Dedifferentiated amniotic fluid mesenchymal stem cell (primary cell): Measurements from ENCODE around the gene WNT7B.

Experiments
- DNase-seq: peaks from one replicate; pipeline ENCODE4 v3.0.0-alpha.2; 2016; ENCODE audit errors: extremely low spot score

Gene WNT7B

DNA sequence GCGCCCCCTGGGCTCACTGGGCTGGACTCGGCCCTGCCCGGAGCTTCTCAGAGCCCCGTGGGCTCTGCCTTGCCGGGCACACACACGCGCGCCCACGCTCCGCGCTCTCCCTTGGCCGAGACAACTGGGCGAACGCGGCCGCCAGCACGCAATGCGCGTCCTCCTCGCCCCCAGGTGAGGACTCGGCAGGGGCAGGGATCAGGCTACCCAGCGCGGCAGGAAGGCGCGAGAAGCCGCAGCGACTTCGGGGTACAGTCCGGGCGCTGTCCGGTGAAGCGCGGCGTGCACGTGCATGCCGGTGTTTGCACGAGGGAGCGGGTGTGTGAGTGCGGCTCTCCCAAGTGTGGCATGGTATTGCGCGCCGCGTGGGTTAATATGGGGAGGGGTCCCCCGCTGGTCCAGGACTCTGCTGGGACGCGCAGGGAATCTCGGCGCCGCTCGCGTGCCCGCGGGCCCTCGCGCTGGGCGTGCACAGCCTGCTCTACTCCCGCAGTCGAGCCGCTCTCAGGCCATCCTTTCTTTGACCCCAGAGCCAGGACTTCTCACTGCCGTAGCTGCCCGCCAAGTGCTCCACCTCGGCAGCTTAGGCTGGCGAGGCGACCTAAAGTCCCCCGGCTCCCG is 5.4 kb downstream of the WNT7B start:
- no peak for DNase-seq

DNA sequence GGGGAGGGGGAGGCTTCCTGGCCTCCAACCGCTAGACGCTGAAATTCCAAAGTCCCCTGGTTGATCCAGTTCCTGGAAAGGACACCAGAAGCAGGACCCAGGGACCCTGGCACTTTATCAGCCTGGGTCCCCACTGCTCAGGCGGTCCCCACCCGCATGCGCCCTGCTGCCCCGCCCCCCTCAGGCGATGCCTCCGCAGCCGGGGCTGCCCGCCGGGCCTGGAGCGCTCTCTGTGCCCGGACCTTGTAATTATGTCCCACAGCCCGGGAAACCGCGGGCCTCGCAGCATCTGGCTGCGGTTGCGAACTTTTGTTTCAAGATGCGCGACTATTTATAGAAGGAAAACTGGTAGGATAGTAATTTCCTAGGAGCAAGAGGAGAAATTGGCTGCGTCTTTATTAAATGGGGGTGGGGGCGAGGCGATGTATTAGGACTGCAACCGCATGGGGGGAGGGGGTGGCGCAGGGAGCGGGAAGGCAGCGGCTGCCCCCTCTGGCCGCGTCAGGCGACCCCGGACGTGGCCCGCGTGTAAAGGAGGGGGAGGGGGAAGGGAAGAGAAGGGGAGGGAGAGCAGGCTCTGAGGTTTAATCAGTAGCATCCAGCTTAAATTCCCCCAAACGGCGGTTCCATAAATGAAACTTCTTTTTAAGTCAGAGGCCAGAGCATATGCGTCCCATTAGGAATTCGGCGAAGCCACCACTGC is 6.1 kb downstream of the WNT7B start:
- no peak for DNase-seq

DNA sequence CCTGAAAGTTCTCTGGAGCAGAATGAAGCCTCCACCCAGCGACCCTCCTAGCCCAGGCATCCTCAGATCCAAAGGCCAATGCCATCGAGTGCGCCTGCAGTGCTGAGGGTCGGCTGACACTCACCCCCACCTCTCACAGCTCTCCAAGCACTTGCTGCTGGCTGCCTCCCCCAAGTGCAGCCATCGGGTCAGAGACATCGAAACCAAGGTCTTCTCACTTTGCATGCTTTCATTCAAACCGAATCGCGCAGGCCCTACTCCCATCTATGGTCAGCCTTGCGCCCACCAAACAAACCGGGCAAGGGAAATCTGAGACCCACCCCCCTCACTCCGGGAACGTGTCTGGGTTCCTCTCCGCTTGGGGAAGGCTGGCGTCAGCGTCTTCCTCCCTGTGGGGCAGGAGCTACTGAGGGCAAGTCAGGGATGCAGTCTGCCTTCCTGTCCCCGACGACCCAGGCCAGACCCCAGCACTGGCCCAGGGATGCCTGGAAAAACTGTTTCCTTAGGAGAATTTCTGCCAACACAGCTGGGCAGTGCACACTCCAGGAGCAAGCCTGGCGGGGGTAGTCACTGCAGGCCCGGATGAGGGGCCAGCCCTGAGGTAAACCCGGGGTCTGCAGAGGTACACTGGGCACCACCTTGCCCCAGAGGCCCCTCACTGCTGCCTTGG is 7.0 kb downstream of the WNT7B start:
- no peak for DNase-seq

DNA sequence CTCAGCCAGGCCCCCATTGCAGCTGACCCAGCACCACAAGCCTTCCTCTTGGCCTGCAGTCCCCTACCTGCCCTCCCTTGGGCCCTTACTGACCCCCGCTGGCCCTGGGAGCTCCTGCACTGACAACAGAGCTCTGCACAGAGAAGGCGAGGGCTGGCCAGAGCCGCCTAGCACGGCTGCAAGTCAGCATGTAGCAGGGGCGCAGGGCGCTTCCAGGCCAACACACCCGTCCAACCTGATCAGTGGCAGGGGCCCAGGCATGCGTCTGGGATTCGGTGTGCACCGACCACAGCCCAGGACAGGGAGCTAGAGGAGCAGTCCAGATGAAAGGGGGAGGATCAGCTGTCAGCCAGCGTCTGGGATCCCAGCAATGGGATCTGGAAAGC is 7.6 kb downstream of the WNT7B start:
- DNase-seq, result no peak

DNA sequence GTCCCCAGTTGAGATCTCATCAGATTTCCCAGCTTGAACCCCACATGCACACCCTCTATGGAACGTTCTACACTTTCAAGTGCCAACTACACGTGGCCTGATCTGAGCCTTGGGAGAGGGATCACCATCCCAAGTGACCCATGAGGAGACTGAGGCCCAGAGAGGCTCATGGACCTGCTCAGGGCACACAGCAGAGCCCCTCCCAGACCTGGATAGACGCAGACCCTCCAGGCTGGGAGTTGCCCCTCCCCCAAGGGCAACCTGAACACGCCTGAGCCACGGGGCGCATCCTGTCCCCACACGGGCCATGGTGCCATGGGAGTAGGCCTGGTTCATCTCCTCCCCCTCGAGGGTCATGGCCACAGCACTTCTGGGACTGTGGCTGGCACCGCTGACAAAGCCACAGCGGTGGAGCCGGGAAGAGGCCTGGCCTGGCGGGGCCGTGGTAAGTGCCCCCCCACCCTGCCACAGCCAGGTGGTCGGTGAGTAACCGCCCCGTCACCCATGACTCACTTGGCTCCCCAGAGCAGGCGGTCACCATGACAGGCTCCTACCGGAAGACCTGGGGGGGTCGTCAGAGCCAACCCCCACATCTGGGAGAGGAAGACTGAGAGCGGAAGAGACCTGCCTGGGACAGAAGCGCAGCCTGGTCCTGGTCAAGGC is 8.1 kb downstream of the WNT7B start:
- no peak for DNase-seq

DNA sequence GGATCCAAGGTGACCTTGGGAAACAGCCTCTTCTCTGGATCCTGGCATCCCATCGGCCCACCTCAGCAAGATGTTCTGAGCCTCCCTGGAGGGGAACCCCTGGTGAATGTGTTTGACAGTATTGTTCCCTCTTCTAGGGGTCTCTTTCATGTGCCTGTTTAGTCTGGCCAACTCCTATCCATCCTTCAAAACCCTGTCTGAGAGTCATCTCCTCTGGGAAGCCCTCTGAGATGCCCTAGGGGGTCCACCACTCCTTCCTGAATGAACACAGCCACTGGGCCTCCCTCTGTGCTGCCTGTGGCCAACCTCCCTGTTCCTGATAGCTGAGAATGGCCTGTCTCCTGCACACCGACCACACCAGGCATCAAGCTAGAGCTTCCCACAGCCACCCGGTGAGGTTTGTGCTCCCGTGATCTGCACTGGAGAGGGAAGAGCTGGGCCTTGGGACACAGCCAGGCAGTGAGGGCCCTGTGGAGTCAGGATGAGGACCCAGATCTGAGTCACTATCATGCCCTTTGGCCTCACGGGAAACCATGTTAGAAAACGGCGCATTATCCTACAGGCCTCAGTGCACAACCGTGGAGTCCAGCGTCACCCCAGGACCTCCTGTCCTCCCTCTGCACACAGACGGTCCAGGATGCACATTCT is 8.8 kb downstream of the WNT7B start:
- DNase-seq, result no peak

DNA sequence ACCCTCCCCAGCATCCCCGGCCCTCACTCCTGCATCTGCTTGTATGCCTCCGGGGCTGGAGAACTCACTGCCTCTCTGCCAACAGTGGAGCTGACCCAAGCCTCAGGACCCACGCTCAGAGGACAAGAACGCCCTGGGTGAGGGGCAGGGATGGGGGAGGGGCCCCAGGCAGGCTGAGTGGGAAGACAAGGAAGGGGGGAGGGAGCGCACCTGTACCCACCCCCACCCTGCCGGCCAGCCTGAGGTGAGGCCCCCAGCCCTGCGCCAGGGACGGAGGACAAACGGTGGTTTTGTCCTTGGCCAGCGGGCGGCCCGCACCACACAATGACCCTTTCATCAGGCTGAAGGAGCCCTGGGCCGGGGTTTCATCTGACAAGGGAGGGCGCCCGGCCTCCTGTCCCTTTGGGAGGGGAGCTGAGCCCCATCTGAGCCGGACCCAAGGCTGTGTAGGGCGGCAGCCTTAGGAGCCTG is 10.0 kb downstream of the WNT7B start:
- no peak for DNase-seq

DNA sequence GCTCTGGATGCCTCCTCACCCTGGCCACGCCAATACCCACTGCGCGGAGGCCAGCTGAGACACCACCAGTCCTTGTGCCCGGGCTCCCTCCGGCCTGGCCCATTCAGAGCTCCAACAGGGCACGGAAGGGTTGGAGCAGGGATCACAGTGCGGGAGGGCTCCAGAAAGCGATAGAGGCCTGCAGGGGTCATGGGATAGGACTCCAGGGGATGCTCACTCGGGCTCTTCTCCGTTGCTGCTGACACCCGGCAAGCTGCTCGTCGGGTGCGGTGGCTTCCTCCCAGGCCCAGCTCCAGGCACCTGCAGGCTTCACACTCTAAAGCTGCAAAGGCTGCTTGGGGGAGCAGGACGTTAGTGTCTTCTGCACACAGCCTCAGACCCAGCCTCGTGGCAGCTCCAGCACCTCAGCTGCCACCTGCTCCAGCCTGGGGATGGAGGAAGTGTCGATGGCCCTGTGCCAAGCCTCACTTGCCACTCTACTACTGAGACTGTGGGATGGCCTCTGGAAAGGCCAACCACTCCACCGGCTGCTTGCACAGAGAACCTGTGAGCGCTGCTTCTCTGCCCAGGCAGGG is 10.6 kb downstream of the WNT7B start:
- DNase-seq, result no peak

DNA sequence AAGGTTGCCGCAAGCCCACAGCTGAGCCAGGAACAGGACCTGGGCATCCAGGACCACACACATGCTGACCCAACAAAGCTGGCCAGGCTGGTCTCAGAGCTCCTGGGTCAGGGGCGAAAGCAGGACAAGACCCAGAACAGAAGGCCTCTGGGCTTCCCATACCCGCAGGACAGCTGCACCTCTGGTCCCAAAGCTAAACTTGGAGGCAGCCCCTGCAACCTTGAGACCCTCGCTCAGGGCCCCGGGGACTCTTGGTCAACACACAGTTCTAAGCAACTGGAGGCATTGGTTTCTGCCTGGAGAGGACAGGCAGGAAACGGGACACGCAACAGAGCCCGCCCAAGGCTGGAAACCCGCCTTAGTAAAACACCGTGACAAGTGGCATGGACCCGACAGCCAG is 11.4 kb downstream of the WNT7B start:
- DNase-seq, result no peak

DNA sequence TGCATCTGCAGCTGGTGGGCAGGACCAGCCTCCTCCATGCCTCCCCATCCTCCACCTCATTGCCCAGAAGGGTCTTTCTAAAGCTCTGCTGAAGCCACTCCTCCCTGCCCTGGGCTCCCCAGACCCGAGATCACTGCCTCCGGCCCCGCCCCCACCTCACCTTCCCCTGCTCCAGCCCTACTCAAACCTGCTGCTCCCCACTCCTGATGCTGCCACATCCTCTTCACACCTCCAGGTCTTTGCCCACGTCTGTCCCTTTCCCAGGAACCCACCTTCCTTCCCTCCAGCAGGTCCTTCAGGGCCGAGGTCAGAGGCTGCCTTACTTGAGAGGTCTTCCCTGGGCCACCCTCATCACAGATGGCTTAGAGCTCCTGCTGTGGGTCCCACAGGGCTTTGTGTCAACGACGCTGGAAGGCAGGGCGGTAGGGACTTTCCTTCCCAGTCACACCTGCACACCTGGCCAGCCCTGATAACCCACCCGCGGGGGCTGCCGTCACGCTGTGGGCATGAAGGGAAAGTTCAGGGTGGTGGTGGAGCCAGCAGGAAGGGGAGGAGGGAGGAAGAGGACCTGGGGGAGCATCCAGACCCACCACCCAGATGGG is 11.9 kb downstream of the WNT7B start:
- DNase-seq, result no peak

DNA sequence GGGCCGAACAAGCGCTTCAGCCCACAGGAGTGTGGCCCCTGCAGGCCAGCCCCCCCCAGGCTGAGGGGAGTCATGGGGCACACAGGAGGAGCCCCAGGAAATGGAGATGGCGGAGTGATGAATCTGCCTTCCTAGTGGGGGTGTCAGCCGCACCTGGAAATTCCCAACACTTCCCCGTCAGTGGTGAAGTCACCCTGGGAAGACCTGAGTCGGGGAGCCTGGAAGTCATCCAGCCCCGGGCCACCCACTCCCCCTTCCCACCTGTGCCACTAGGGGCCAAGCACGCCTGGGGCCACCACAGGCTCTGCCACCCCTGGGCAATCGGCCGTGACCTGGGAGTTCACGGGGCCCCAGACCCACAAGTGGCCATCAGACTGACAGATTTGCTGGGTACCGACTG is 12.6 kb downstream of the WNT7B start:
- no peak for DNase-seq

DNA sequence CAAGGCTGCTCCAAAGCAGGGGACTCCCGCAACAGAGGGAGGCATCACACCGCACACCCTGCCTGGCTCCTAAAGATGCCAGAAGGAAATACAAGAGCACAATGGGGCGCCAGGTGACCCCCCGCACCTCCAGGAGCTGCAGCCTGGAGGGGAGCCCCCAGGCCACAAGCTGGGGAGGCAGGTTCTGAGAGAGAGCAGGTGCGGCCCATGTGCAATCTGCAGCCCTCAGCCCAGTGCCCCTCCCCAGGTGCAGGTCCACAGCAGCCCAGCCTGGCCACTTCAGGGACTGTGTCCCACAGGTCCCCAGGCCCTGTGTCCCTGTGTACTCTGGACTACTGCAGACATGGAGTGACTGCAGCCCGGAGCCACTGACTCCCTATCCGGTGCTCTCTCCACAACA is 13.1 kb downstream of the WNT7B start:
- no peak for DNase-seq

DNA sequence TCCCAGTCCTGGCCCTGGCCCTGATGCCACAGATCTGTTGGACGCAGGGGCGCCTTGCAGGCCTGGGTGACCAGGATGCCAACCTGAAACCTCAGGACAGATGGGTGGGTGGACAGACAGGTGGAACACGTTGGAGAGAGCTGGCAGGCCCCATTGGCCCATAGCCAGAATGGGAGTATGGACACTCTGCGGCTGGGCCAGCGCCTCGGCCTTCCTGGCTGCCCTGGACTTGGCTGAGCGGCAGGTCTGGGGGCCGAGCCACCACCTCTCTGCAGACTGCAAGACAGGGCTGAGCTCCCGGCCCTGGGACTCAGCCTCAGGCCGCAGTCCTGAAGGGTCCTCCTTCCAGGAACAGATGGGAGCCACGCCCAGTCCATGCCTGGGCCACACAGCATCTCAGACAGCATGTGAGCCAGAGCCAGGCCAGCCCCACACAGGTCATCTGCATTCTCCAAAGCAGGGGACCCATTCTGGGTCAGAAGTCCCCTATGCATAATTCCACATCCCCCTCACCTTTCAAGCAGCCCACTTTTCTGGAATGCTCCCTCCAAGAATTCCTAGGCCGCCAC is 14.1 kb downstream of the WNT7B start:
- no peak for DNase-seq

DNA sequence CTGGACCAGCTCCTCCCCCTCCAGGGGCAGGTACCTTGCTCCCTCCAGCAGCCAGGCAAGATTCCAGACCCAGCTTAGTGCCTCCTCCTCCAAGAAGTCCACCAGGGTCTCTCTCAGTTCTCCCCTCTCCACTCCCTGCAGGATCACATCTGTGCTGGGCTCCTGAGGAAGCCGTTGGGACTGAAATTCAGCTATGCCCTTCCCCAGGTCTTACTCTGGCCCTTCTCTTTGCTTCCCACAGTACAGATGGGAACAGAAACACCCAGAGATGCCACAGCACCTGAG is 14.6 kb downstream of the WNT7B start:
- DNase-seq, result no peak

DNA sequence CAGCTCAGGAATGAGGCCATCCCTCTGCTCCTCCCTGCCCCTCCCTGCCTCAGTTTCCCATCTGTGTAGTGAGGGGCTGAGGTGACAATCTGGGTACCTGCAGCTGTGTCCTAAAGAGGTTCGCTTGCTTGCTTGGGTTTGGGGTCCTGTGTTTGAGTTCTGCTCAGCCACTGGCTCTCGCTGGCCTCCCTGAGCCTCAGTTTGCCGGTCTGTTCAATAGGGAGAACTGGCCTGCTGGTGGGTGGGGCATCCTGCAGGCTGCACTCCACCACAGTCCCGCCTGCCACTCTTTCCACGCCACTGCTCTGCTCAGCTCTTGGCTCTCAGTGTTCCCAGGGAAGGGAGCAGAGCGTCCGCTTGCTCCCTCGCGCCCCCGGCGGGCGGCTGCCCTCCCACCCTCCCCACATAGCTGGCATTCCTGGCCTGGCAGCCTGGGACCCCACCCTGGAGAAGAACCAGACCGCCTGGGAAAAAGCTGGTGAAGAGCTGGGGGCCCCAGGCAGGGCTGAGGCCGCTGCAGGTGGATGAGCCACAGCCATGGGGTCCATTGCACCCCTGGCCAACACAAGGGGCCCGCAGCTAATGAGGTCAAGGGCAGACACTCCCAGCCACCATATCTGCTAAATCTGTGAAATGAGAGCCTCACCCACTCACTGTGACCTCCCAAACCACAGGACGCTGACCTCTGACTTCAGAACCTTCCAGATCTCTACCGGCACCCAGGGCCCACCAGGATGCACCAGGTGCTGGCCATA is 15.1 kb downstream of the WNT7B start:
- DNase-seq, result no peak

DNA sequence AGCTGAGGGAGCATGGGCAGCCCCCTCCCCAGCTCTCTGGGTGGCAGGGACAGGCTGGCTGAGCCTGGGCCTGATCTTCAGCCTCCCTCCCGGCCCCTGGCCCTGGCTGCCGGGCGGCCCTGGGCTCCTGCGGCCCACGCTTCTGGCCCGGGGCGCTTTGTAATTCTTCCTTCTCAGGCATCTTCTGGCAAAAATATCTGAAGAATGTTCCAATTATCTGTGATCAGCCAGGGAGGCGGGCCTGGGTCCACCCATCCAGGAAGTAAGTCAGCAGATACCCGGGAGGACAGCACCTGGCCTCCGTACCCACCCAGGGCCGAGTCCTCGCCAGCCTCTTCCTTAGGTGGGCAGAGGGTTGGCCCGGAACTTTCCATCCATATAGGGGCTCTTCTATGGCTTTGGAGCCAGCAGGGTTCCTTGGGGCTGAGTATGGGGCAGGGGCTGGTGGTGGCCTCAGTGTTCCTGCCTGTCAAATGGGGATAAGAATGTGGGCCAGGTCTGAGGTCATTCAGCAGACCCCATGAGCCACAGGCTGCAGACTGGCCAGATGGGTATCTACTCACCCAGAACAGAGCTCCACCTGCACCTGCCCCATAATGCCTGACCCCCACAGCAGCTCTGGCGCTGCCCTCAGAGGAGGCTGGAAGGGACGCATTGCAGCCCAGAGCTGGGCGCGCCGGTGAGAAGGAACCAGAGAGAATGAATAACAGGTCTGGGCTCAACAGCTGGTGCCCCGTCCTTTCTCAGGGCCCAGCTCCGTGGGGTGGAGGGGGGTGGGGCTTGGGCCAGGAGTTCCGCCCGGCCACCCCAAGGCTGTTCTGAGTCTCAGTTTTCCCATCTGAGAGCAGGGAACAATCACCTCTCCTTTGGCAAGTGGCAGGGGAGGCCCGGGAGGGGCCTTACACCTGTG is 16.2 kb downstream of the WNT7B start:
- no peak for DNase-seq

DNA sequence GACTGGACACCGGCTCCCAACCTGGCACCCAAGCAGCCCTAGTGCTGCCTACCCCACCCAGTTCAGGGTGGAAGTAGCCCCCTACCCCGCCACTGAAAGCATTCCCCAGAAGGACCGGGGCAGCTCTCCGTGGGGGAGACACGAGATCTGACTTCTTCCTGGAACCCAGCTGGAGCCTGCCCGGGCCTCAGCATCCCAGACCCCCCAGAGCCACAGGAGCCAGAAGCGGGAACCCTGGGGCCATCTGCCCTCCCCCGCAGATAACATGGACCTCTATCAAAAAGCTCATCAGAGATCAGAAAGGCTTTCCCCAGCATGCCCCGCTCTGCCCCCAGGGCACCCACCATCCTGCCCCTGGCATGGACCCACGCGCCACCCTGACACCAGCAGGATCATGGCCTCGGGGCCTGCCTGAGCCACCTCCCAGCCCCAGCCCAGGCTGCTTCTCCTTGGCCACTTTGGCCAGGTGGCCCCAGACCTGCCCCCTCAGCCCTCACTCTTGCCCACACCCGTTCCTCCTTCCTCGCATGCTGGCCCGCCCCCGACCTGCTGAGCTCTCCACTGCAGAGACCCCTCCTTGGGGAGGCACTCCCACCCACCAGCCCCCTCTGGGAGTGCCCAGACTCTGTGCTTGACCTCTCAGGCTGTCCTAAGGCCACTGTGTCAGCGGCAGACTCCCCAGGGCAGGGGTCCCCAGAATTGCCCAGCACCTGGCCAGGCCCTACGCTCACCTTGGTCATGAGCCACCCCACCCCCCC is 17.1 kb downstream of the WNT7B start:
- no peak for DNase-seq

DNA sequence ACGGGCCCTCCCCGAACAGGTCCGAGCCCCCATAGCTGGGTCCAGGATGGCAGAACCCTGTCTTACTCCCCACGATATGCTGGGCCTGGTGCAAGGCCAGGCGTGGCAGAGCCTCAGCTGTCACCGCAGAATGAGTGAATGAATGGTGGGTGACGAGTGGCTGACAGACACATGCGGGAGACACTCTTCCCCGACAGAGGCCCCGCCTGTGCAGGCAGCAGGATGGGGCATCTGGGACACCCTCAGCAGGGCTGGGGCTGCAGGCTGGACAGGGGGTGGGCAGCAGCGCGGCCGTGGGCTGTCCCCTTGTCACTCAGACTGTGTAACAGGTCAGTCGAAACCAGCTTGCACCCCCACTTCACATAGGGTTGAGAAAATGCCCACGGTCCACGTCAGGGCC is 18.0 kb downstream of the WNT7B start:
- no peak for DNase-seq

DNA sequence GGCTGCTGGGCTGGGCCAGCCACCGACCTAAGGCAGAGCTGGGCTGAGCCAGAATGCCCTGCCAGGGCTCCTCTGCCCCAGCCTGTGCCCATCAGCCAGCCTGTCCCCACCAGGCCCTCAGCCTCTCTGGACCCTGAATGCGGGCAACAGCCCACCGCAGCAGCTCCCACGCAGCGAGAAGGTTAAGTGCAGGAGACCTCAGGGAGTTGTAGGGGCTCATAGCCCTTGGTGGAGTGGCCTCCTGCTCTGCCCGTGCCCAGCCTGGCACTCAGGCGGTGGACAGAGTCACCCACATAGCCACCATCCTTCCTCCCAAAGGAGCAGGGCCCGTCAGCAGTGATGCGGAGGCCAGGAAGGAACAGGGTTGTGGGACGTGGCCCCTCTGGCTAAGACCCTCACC is 19.1 kb downstream of the WNT7B start:
- DNase-seq, result no peak
